ENCODE data around the gene PAPPA2.

Gene PAPPA2

DNA sequence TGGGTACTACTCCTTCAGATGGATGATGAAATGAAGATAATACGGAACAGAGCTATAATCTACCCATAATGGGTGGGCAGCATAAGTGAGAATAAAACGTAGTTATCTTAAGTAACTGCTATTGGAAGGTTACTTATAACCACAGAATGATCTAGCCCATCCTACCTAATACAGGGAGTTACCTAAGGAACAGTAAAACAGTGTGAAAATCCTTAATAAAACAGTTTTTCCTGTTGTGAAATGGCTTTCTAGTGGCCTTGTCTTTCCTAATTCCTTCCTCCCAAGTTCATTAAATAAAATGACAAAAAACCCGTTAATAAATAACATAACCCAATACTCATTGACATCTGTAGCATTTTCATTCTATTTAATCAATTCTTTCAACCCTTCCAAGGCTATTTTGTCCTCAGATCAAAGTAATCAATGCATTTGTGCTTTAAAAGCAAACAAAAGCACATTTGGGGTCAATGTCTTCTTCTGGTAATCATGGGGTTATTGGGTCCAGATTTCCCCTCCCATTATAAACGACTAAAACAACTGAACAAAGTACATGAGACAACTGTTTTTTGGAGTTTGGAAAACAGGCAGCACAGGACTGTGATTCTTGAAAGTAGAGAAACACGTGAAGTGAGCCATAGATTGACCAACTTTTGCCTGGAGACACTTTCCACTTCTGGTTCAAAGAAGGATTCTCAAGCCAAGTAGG lies 42.0 kb downstream of the PAPPA2 start:
- DNase-seq = no peak

- DNase-seq = no peak
Measured at GRCh38 chr1:176512966-176513365, 50.0 kb downstream of the PAPPA2 start.

- DNase-seq = no peak
Measured at GRCh38 chr1:176515310-176515709, 52.3 kb downstream of the PAPPA2 start.

DNA sequence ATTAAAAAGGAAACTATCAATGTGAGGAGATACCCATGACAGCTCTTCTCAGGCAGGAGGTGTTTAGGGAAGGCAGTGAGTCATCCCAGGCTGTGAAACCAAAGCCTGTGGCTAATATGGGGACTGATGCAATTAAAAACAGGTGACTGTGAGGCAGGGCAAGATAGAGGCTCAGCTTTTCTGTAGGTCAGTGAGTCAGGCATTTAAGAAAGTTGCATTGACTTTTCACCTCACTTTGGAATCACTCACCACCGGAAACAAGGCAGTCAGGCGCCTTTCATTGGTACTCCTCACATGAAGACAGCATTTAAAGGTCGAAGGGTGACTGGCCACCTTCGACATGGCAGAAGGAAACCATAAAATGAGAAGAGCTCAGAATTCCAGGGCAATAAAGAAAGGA lies 54.5 kb downstream of the PAPPA2 start:
- DNase-seq = no peak

- DNase-seq = no peak
Measured at GRCh38 chr1:176521211-176521610, 58.2 kb downstream of the PAPPA2 start.

DNA sequence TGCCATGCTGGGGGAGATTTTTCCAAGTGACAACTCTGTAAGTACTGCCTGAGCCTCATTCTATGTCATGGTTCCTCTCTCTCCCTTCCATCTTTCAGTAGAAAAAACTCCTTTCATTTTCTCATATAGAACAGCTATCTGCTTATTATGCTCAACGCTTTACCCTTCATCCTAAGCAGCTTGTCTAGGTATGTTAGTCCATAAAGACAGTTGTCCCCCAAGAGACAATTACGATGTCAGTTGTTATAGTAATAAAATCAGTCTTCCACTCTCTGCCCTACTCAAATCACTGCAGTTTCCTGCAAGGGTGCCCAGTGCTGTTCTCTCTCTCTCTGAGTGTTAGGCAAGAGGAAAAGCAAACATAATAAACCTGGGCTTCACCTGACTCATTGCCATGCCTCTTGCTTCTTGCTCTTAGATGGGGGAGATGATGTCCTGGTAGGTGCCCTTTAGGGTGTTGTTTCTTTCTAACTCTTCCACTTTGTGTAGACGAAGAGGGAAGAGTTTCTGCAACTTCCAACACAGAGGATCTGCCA lies 59.4 kb downstream of the PAPPA2 start:
- DNase-seq = no peak

DNA sequence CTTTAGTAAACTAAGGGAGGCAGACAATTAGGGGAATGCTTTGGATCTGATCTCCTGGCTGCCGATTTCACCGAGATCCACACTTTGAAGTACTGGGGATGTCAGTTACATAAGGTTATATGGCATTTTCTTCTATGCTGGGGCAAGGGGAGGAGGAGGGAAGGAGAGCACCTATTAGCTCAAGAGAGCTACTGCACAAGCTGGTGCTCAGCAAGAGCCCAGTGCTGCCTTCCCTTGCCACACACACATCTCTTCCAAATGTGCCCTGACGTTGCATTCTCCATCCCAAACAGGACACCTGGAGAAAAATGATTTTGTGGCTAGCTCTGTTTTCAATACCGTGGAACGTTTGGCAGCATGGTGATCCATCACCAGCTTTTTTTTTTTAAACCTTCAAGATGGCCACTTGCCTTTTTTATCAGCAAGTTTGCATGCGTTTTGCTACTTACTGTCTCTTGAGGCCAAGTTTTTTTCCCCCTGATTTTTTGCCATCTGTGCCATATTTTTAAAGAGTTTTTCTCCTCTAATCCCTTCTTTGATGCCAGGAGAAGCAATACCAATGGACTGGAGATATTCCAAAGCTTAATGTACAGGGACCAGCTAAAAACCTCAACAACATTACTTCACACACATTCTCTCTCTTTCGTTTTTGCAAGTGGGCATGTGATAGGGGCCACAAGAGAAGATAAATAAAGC lies 66.6 kb downstream of the PAPPA2 start:
- no peak for DNase-seq

- no peak for DNase-seq
Measured at GRCh38 chr1:176531036-176531435, 68.1 kb downstream of the PAPPA2 start.

DNA sequence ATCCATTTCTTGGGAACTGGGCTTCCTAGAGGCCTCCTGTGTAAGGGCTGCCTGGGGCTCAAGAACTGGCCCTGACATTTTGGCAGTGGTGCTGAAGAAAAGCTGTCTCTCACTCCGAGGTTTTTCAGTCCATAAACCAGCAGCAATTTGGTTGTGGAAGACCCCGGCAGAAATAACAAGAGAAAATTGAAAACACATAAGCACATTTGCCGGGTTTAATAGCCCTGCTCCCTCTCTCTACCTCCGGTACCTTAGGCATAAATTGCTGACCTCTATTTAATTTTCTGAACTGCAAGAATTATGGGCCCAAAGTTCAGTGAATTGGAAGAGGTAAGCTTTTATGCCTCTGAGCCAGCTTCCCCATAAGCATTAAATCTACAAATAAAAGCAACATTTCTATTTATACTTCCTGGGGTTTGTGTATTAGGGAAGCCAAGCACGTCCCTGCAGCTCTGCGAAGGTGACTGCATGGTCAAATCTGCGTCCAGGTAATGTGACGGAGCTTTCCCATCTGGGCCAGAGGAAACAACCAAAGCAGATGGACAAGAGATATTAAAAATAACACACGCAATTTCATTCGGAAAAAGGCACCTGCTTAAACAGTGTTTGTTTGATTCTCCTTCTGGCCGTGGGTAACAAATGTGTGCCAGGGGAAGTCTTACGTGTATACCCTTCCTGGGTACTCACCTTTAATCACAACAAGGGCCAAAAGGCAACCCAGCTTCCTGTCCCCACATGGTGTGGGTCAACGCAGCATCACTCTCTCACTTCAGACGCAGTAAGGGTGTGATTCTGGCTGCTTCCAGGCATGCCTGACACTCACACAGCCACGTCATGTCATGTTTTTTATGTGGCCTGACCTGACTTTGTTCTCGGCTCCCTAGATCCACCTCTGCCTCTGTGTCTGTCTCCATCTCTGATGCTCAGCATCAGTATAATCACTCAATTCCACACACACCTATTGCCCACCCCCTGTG lies 69.2 kb downstream of the PAPPA2 start:
- DNase-seq = no peak

DNA sequence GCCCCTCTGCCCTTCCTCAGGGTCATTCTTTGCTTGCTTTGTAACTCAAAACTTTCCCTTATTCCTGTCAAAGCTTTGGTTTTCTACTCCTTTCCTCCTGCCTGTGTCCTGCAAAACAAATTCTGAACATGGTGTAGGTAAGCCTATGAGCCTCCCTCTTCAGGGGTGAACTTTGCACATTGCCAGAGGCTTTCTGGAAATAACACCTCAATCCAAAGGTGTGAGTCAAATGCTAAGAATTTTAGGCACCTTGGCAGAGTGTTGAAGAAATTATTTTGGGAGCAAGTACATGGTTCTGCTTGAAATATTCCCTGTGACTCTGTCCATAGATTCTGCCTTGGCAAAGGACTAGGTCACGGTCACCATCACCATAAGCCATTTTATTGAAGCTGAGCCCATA lies 70.0 kb downstream of the PAPPA2 start:
- DNase-seq = no peak

DNA sequence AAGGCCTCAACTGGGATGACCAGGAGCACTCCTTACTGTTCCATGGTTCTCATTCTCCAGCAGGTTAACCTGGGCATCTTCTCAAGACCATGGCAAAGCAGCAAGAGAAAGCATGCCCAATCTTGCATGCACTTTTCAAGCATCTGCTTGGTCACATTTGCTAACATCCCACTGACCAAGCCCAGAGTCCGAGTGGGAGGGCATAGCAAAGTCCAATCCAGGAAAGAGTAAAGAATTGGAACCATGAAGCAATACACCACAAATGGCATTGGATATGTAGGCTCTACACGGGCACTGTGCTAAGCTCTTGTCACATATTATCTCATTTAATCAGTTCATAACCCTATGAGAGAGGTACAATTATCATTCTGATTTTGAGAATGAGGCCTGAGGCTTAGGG lies 73.6 kb downstream of the PAPPA2 start:
- no peak for DNase-seq

DNA sequence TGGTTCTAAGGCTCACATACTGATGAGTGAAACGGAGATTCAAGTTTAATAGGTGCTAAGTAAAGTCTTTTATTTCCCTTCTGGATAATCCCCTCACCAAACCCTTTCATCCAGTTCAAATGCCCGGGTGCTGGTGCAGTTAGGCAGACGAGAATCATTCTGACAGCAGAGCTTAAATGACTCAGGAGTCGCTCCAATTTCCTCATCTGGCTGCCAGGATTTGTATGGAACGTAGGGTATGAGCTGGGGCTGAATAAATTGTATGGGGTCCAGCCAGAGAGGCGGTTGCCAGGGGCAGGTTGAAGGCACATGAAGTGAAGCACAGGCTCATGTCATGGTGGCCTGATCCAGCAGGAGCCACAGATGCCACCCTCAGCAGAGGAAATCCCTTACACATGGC lies 76.0 kb downstream of the PAPPA2 start:
- DNase-seq = no peak

- DNase-seq = no peak
Measured at GRCh38 chr1:176540428-176540827, 77.5 kb downstream of the PAPPA2 start.

GRCh38 chr1:176541663-176542062 lies 78.7 kb downstream of the PAPPA2 start:
- DNase-seq = no peak

GRCh38 chr1:176542352-176542751 lies 79.4 kb downstream of the PAPPA2 start:
- no peak for DNase-seq

- no peak for DNase-seq
Measured at GRCh38 chr1:176543360-176544129, 80.6 kb downstream of the PAPPA2 start.

- no peak for DNase-seq
Measured at GRCh38 chr1:176545034-176545639, 82.2 kb downstream of the PAPPA2 start.

DNA sequence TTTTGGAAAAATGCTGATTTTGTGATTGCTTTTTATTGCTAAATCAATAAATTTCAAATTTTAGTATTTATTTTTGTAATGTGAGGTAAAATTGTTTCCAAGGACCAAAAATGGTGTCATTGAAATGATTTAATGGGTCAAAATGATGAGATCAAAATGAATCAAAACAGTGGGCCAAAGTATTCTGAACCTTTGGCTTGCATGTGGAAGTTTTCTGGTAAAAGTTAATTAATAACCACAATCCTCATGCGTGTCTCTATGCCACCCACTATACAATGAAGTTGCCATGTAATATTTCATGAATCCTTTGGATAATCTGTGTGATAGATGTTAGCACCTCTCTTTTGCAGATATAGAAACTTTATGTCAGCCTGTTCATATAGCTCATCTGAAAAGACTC lies 83.8 kb downstream of the PAPPA2 start:
- DNase-seq = no peak

DNA sequence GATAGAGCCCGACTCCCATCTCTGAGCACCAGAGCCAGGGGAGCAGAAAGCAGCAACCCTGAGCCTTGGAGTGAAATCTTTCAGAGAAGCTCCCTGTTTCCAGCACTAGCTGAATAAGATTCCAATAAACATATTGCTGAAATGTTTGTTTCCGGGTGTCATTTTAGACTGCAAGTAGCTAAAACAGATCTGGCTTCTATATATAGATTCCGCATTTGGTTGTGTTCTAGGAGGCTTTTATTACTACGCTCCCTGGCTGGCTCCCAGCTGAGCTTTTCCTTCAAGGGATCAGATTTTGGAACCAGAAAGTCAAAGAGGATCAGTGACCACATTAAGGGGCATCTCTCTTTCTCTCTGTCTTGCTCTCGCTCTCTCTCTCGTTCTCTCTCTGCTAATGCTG lies 88.2 kb downstream of the PAPPA2 start:
- DNase-seq = no peak

GRCh38 chr1:176552217-176552991 lies 89.4 kb downstream of the PAPPA2 start:
- no peak for DNase-seq

- no peak for DNase-seq
Measured at GRCh38 chr1:176552999-176553398, 90.0 kb downstream of the PAPPA2 start.
